GM10266 (cell line): ENCODE measurements around the gene ZNF280D.
"Not testable (repeated sequence)": the region's sequence is repeated elsewhere in the genome, so short reads cannot be mapped to it uniquely, and the experiment has no call there.

ENCODE experiments used
- DNase-seq: peaks from one replicate; pipeline ENCODE4 v3.0.0; 2012; ENCODE audit errors: extremely low spot score
- CTCF ChIP-seq: IDR thresholded peaks from 2 replicates; pipeline ENCODE4 v1.5.1; 2012; ENCODE audit warnings: mild to moderate bottlenecking, low read depth; ENCODE audit not compliant: control insufficient read depth, insufficient read depth; ENCODE audit errors: missing control alignments

The ZNF280D gene

GRCh38 chr15:56715220-56715619, 18.1 kb downstream of the ZNF280D start:
- DNase-seq = no peak

GRCh38 chr15:56709502-56709901, 23.8 kb downstream of the ZNF280D start:
- not testable (repeated sequence) for DNase-seq

More at GRCh38 chr15:56715220-56715619, 18.1 kb downstream of the ZNF280D start:
- TF ChIP-seq CTCF = no peak

- no peak for DNase-seq
- TF ChIP-seq CTCF = no peak
Measured at GRCh38 chr15:56699743-56700142, 33.6 kb downstream of the ZNF280D start.

GRCh38 chr15:56698270-56698669, 35.0 kb downstream of the ZNF280D start:
- no peak for DNase-seq
- TF ChIP-seq CTCF = no peak

GRCh38 chr15:56693761-56694160, 39.5 kb downstream of the ZNF280D start:
- no peak for DNase-seq
- no peak for TF ChIP-seq CTCF

GRCh38 chr15:56690733-56691132, 42.6 kb downstream of the ZNF280D start:
- TF ChIP-seq CTCF = no peak
- no peak for DNase-seq

- no peak for TF ChIP-seq CTCF
- DNase-seq = no peak
Measured at GRCh38 chr15:56683908-56684307, 49.4 kb downstream of the ZNF280D start.

- no peak for TF ChIP-seq CTCF
- DNase-seq = no peak
Measured at GRCh38 chr15:56681113-56681512, 52.2 kb downstream of the ZNF280D start.
